PFSK-1 (cell line): ENCODE results near the gene USP11.

Source experiments
- FOXP2 ChIP-seq: optimal IDR thresholded peaks from 2 replicates; pipeline ENCODE3; 2011; ENCODE audit warnings: borderline replicate concordance, control low read depth, inconsistent platforms; ENCODE audit not compliant: insufficient read depth; ENCODE audit errors: extremely low read length, extremely low read depth
- POLR2AphosphoS5 ChIP-seq: IDR thresholded peaks from 2 replicates; pipeline ENCODE4 v1.6.1; 2012; ENCODE audit warnings: low read depth, mild to moderate bottlenecking, control low read depth, low read length, moderate library complexity
- SIN3A ChIP-seq: IDR thresholded peaks from 2 replicates; pipeline ENCODE4 v1.6.1; 2012; ENCODE audit warnings: mild to moderate bottlenecking, low read length, moderate library complexity, borderline replicate concordance; ENCODE audit not compliant: insufficient read depth
- TAF1 ChIP-seq: IDR thresholded peaks from 2 replicates; pipeline ENCODE4 v1.6.1; 2012; ENCODE audit warnings: low read length, control low read depth, borderline replicate concordance; ENCODE audit not compliant: insufficient read depth
- TF ChIP-seq, protein P1 (sequence below), 2 experiments: IDR thresholded peaks; 2 replicates each; pipeline versions ENCODE4 v1.6.1 to v1.8.0; 2011 to 2012; ENCODE audit warnings: low read depth in 2 of 2, low read length in 2 of 2, control low read depth in 1 of 2, inconsistent platforms in 1 of 2, mild to moderate bottlenecking in 1 of 2, moderate library complexity in 1 of 2; ENCODE audit not compliant: insufficient read depth in 1 of 2

Gene USP11

DNA sequence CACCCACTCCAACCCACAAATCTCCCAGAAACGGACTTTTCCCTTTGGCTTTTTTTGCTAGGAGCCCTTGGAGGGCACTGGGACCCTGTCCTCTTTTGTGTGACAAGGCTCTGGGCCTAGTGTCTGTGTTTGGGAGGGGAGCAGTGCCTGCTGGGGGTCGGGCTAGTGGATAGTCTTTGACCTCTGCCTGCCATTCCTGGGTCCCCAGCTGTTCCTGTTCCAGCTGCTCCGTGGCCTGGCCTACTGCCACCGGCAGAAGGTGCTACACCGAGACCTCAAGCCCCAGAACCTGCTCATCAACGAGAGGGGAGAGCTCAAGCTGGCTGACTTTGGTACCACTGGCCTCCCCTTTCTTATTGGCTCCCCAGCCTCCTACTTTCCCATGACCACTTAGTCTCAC lies 6.7 kb upstream of the USP11 start:
- TF ChIP-seq FOXP2 (no peak), TAF1 (no peak), POLR2AphosphoS5 (no peak), SIN3A (no peak)
- TF ChIP-seq, protein P1, sequence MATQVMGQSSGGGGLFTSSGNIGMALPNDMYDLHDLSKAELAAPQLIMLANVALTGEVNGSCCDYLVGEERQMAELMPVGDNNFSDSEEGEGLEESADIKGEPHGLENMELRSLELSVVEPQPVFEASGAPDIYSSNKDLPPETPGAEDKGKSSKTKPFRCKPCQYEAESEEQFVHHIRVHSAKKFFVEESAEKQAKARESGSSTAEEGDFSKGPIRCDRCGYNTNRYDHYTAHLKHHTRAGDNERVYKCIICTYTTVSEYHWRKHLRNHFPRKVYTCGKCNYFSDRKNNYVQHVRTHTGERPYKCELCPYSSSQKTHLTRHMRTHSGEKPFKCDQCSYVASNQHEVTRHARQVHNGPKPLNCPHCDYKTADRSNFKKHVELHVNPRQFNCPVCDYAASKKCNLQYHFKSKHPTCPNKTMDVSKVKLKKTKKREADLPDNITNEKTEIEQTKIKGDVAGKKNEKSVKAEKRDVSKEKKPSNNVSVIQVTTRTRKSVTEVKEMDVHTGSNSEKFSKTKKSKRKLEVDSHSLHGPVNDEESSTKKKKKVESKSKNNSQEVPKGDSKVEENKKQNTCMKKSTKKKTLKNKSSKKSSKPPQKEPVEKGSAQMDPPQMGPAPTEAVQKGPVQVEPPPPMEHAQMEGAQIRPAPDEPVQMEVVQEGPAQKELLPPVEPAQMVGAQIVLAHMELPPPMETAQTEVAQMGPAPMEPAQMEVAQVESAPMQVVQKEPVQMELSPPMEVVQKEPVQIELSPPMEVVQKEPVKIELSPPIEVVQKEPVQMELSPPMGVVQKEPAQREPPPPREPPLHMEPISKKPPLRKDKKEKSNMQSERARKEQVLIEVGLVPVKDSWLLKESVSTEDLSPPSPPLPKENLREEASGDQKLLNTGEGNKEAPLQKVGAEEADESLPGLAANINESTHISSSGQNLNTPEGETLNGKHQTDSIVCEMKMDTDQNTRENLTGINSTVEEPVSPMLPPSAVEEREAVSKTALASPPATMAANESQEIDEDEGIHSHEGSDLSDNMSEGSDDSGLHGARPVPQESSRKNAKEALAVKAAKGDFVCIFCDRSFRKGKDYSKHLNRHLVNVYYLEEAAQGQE (IDR thresholded peaks at IDR 0.05; ENCODE audit: insufficient read depth in 1 of 2, low read depth in 2 of 2, low read length in 2 of 2) = no peak

DNA sequence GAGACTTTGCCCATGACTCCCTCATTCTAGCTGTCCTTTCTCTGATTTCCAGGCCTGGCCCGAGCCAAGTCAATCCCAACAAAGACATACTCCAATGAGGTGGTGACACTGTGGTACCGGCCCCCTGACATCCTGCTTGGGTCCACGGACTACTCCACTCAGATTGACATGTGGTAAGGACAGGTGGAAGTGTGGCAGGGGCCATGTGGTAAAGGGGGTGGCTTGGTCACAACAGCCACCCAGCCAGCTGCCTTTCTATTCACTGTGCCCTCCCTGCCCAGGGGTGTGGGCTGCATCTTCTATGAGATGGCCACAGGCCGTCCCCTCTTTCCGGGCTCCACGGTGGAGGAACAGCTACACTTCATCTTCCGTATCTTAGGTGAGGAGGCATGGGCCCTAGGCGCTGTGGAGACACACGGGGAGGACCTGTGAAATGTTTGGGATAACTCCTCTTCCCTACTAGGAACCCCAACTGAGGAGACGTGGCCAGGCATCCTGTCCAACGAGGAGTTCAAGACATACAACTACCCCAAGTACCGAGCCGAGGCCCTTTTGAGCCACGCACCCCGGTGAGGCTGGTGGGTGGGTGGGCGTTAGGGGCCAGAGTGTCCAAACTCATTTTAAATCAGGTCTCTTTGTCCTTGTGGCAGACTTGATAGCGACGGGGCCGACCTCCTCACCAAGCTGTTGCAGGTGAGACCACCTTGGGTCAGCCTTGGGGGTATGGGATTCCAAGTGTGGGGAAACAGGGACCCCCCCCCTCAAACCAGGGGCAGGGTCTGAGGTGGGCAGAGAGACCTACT lies 6.1 kb upstream of the USP11 start:
- TF ChIP-seq POLR2AphosphoS5 = no peak
- no peak for TF ChIP-seq TAF1
- TF ChIP-seq, protein P1 (IDR thresholded peaks at IDR 0.05; ENCODE audit: insufficient read depth in 1 of 2, low read depth in 2 of 2, low read length in 2 of 2) = no peak
- no peak for TF ChIP-seq FOXP2
- TF ChIP-seq SIN3A = no peak

DNA sequence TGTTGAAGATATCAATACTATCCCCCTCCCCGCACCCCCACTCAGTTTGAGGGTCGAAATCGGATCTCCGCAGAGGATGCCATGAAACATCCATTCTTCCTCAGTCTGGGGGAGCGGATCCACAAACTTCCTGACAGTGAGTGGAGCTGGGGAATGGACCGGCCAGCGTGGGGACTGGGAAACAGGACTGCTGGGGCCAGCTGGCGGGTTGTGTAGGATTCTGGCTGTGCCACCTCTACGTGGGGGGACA lies 5.5 kb upstream of the USP11 start:
- no peak for TF ChIP-seq TAF1
- TF ChIP-seq POLR2AphosphoS5 = no peak

DNA sequence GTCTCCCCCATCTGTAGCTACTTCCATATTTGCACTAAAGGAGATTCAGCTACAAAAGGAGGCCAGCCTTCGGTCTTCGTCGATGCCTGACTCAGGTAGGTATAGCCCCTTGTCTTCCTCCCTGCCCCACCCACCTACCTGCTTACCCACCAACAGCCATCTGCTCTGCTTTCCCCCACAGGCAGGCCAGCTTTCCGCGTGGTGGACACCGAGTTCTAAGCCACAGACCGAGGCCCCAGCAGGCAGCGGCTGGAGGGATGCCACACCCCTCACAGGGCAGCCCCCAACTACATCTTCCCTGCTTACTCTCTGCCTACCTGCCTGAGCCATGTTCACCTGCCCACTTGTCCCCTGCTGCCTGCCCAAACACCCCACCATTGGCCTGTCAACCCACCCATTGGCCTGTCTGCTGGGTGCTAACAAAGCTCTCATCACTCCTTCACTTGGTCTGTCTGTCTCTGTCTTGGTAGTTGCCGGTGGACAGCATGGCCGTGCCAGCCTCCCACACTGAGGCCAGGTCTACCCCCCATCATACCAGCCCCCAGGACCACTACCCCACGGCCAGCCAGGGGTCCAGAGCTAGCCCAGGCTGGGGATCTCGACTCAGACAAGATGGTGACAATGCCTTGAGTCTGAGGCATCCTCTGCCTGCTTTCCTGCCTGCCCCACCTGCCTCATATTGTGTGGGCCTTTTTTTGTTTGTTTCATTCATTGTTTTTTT lies 4.1 kb upstream of the USP11 start:
- TF ChIP-seq, protein P1 (IDR thresholded peaks at IDR 0.05; ENCODE audit: insufficient read depth in 1 of 2, low read depth in 2 of 2, low read length in 2 of 2) = no peak
- TF ChIP-seq FOXP2 = no peak
- no peak for TF ChIP-seq POLR2AphosphoS5
- TF ChIP-seq TAF1 = no peak

DNA sequence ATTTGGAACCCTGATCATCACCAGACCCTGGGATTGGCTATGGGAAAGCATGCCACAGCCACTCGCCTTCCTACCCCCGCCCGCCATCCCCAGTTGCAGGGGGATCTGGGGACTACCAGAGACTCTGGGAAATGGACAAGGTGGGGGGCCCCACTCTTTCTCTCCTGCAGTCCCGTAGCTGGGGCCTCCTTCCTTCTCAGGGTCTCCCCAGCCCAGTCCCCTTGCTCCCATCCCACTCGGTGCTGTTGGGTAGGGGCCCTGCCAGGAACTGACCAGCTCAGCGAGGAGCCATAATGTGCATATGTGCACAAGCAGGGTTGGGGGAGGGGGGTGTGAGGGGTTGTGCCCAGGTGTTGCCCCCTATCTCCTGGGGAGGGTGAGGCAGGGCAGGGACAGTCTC lies 3.4 kb upstream of the USP11 start:
- TF ChIP-seq FOXP2 = no peak
- TF ChIP-seq SIN3A = no peak
- TF ChIP-seq POLR2AphosphoS5 = no peak
- no peak for TF ChIP-seq TAF1
- TF ChIP-seq, protein P1 (IDR thresholded peaks at IDR 0.05; ENCODE audit: insufficient read depth in 1 of 2, low read depth in 2 of 2, low read length in 2 of 2) = no peak
